ENCODE measurements around the gene FARS2.

The FARS2 gene

GRCh38 chr6:5446362-5447075 lies 185.2 kb downstream of the FARS2 start:
- Histone ChIP-seq H4K20me1 (no peaks in the 10 kb centered on the region), H3K9ac (no peak overlapping the region), H3K27me3 (no peaks in the 10 kb centered on the region), H3K4me1 (no peaks in the 10 kb centered on the region), H3K4me3 (no peak overlapping the region), H3K36me3 (no peaks in the 10 kb centered on the region), H3K4me2 (no peak overlapping the region), H3K9me3 (no peaks in the 10 kb centered on the region), H3K27ac (no peak overlapping the region)
- TF ChIP-seq Cebpa-rat (IDR thresholded peaks at IDR 0.05) = no peak

- Histone ChIP-seq H3K27me3 (no peaks in the 10 kb centered on the region), H3K9ac (no peak overlapping the region), H3K27ac (no peak overlapping the region), H3K4me3 (no peak overlapping the region), H3K4me1 (no peaks in the 10 kb centered on the region), H3K36me3 (no peaks in the 10 kb centered on the region), H3K4me2 (no peak overlapping the region), H4K20me1 (no peaks in the 10 kb centered on the region), H3K9me3 (no peaks in the 10 kb centered on the region)
- no peak for TF ChIP-seq Cebpa-rat (IDR thresholded peaks at IDR 0.05)
These were observed 186.6 kb downstream of the FARS2 start for GRCh38 chr6:5447921-5448320.

GRCh38 chr6:5450073-5450472 lies 188.8 kb downstream of the FARS2 start:
- Histone ChIP-seq H3K4me2 (no peak overlapping the region), H3K27me3 (no peaks in the 10 kb centered on the region)
- no peak for TF ChIP-seq Cebpa-rat (IDR thresholded peaks at IDR 0.05)

GRCh38 chr6:5453546-5453945 lies 192.2 kb downstream of the FARS2 start:
- Histone ChIP-seq H3K9ac (no peak overlapping the region), H3K36me3 (no peaks in the 10 kb centered on the region), H3K27ac (no peak overlapping the region), H3K4me1 (no peaks in the 10 kb centered on the region), H3K4me3 (no peak overlapping the region), H3K4me2 (no peak overlapping the region), H3K27me3 (no peaks in the 10 kb centered on the region), H4K20me1 (no peaks in the 10 kb centered on the region), H3K9me3 (no peaks in the 10 kb centered on the region)
- no peak for TF ChIP-seq Cebpa-rat (IDR thresholded peaks at IDR 0.05)

More at GRCh38 chr6:5450073-5450472, 188.8 kb downstream of the FARS2 start:
- Histone ChIP-seq H3K4me3 (no peak overlapping the region), H3K9ac (no peak overlapping the region), H3K27ac (no peak overlapping the region), H3K4me1 (no peaks in the 10 kb centered on the region), H3K36me3 (no peaks in the 10 kb centered on the region), H4K20me1 (no peaks in the 10 kb centered on the region), H3K9me3 (no peaks in the 10 kb centered on the region)

GRCh38 chr6:5455142-5455541 lies 193.8 kb downstream of the FARS2 start:
- H3K4me3 ChIP-seq = no peak overlapping the region
- no peaks in the 10 kb centered on the region for H4K20me1 ChIP-seq
- no peaks in the 10 kb centered on the region for H3K36me3 ChIP-seq
- H3K4me2 ChIP-seq = no peak overlapping the region
- H3K9ac ChIP-seq = no peak overlapping the region
- no peak for TF ChIP-seq Cebpa-rat (IDR thresholded peaks at IDR 0.05)
- H3K9me3 ChIP-seq = no peaks in the 10 kb centered on the region
- H3K27me3 ChIP-seq = no peaks in the 10 kb centered on the region
- no peaks in the 10 kb centered on the region for H3K4me1 ChIP-seq
- no peak overlapping the region for H3K27ac ChIP-seq

- no peaks in the 10 kb centered on the region for H3K4me1 ChIP-seq
- H3K9me3 ChIP-seq = peaks cover 11% of the 10 kb centered on the region
- no peaks in the 10 kb centered on the region for H3K27me3 ChIP-seq
- TF ChIP-seq Cebpa-rat (IDR thresholded peaks at IDR 0.05) = no peak
- H3K36me3 ChIP-seq = no peaks in the 10 kb centered on the region
- H3K27ac ChIP-seq = no peak overlapping the region
- H3K9ac ChIP-seq = no peak overlapping the region
- H4K20me1 ChIP-seq = no peaks in the 10 kb centered on the region
- no peak overlapping the region for H3K4me3 ChIP-seq
- no peak overlapping the region for H3K4me2 ChIP-seq
These were observed 195.7 kb downstream of the FARS2 start for GRCh38 chr6:5457041-5457440.

- no peaks in the 10 kb centered on the region for H3K36me3 ChIP-seq
- no peak for TF ChIP-seq Cebpa-rat (IDR thresholded peaks at IDR 0.05)
- H3K9ac ChIP-seq = no peak overlapping the region
- H4K20me1 ChIP-seq = no peaks in the 10 kb centered on the region
- no peaks in the 10 kb centered on the region for H3K4me1 ChIP-seq
- H3K9me3 ChIP-seq = peaks cover 11% of the 10 kb centered on the region
- H3K4me2 ChIP-seq = no peak overlapping the region
- no peaks in the 10 kb centered on the region for H3K27me3 ChIP-seq
- no peak overlapping the region for H3K4me3 ChIP-seq
- H3K27ac ChIP-seq = no peak overlapping the region
These were observed 196.8 kb downstream of the FARS2 start for GRCh38 chr6:5457983-5458683.

- Histone ChIP-seq H3K4me1 (no peaks in the 10 kb centered on the region), H3K36me3 (no peaks in the 10 kb centered on the region), H3K27ac (no peak overlapping the region), H3K4me3 (no peak overlapping the region), H3K9ac (no peak overlapping the region), H4K20me1 (no peaks in the 10 kb centered on the region), H3K27me3 (no peaks in the 10 kb centered on the region), H3K4me2 (no peak overlapping the region), H3K9me3 (peaks cover 11% of the 10 kb centered on the region)
- no peak for TF ChIP-seq Cebpa-rat (IDR thresholded peaks at IDR 0.05)
These were observed 198.0 kb downstream of the FARS2 start for GRCh38 chr6:5459346-5459745.

GRCh38 chr6:5461365-5461764 lies 200.1 kb downstream of the FARS2 start:
- no peaks in the 10 kb centered on the region for H3K27me3 ChIP-seq
- H3K27ac ChIP-seq = no peak overlapping the region
- H4K20me1 ChIP-seq = no peaks in the 10 kb centered on the region
- no peak for TF ChIP-seq Cebpa-rat (IDR thresholded peaks at IDR 0.05)
- H3K4me3 ChIP-seq = no peak overlapping the region
- no peaks in the 10 kb centered on the region for H3K4me1 ChIP-seq
- H3K36me3 ChIP-seq = no peaks in the 10 kb centered on the region
- H3K4me2 ChIP-seq = no peak overlapping the region
- peaks cover 11% of the 10 kb centered on the region for H3K9me3 ChIP-seq
- H3K9ac ChIP-seq = no peak overlapping the region

GRCh38 chr6:5462856-5463255 lies 201.5 kb downstream of the FARS2 start:
- no peak for TF ChIP-seq Cebpa-rat (IDR thresholded peaks at IDR 0.05)
- H3K9me3 ChIP-seq = peaks cover 11% of the 10 kb centered on the region
- no peaks in the 10 kb centered on the region for H3K27me3 ChIP-seq
- no peak overlapping the region for H3K4me2 ChIP-seq
- H3K36me3 ChIP-seq = no peaks in the 10 kb centered on the region
- H3K4me3 ChIP-seq = no peak overlapping the region
- H3K9ac ChIP-seq = no peak overlapping the region
- H3K4me1 ChIP-seq = no peaks in the 10 kb centered on the region
- H4K20me1 ChIP-seq = no peaks in the 10 kb centered on the region
- H3K27ac ChIP-seq = no peak overlapping the region

All from BLaER1 (cell line).